ENCODE results near the gene SIAH1. TPM values are rescaled to one million over a fixed set of nuclear protein-coding genes. Genes with fewer than 3 reads are reported as not detected.
A peak's percentile ranks its signal among the peaks of the same experiment; 100 is the strongest.

SIAH1 gene
- total and polyA plus RNA-seq, 9 of the 15 experiments (the other 6 are each of a cell fraction or from before 2014, with no cell fraction given) = 4.1 to 14.3 (median 12.5) TPM

DNA sequence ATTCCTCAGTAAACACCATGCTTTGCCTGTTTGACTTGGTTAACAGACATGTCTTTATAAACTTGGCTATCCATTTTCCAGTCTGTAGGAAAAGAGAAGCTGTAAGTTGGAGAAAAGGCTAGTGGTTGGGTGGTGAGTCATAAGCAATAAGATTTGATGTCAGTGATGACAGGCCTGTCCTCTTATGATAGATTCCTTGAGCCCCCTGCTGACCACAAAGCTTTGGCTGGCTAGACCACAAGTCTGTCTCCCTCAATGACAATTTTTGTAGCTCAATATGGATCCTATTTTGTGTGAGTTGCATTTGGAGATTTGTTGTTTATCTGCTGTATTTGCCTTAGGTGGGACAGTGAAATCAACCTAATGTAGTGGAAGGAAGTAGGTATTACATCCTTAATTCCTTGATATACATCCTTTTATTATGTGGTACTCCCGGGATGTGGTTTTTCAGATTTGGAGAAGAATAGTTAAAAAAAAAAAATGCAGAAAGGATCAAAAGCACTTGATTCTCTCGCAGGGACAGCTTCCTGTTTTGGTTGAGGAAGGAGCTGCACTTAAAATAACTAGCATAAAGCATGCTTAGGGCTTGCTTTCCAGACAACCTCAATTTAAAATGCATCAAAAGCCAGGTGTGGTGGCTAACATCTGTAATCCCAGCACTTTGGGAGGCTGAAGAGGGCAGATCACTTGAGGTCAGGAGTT, 67.4 kb downstream of the SIAH1 start (continued):
- no peak for TF ChIP-seq ZNF511 (CRISPR knock-in tag; IDR thresholded peaks at IDR 0.05)
- TF ChIP-seq ZNF79 (CRISPR knock-in tag; IDR thresholded peaks at IDR 0.05; ENCODE audit: low read depth) = no peak
- TF ChIP-seq FOS (IDR thresholded peaks at IDR 0.05; ENCODE audit: extremely low read depth, insufficient read length) = peak; percentile 7
- no peak for TF ChIP-seq POLR2H (tag; IDR thresholded peaks at IDR 0.05; ENCODE audit: low read depth)
- TF ChIP-seq, protein P1, sequence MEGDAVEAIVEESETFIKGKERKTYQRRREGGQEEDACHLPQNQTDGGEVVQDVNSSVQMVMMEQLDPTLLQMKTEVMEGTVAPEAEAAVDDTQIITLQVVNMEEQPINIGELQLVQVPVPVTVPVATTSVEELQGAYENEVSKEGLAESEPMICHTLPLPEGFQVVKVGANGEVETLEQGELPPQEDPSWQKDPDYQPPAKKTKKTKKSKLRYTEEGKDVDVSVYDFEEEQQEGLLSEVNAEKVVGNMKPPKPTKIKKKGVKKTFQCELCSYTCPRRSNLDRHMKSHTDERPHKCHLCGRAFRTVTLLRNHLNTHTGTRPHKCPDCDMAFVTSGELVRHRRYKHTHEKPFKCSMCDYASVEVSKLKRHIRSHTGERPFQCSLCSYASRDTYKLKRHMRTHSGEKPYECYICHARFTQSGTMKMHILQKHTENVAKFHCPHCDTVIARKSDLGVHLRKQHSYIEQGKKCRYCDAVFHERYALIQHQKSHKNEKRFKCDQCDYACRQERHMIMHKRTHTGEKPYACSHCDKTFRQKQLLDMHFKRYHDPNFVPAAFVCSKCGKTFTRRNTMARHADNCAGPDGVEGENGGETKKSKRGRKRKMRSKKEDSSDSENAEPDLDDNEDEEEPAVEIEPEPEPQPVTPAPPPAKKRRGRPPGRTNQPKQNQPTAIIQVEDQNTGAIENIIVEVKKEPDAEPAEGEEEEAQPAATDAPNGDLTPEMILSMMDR (IDR thresholded peaks at IDR 0.05 in 2 of 3, conservative IDR thresholded peaks at IDR 0.05 in 1 of 3; ENCODE audit: insufficient read depth in 2 of 3, low read depth in 1 of 3, low read length in 3 of 3) = peak in 1 of 3 experiments; percentile 18; a peak in 1 of 6 replicates
- no peak for TF ChIP-seq SRF (CRISPR knock-in tag; IDR thresholded peaks at IDR 0.05)
- no peak; the same call in 1 of the 2 replicates for TF ChIP-seq CREM (IDR thresholded peaks at IDR 0.05; ENCODE audit: low read depth)
- TF ChIP-seq MTF1 (CRISPR knock-in tag; IDR thresholded peaks at IDR 0.05; ENCODE audit: borderline replicate concordance) = no peak
- TF ChIP-seq ESRRB (CRISPR knock-in tag; IDR thresholded peaks at IDR 0.05; ENCODE audit: borderline replicate concordance) = no peak
- TF ChIP-seq SUPT5H (IDR thresholded peaks at IDR 0.05) = no peak
- no peak for TF ChIP-seq ILF3 (IDR thresholded peaks at IDR 0.05; ENCODE audit: borderline replicate concordance)
- TF ChIP-seq TRIM28 (IDR thresholded peaks at IDR 0.05) = no peak
- no peak for TF ChIP-seq ZNF232 (CRISPR knock-in tag; IDR thresholded peaks at IDR 0.05)
- TF ChIP-seq, protein P2, sequence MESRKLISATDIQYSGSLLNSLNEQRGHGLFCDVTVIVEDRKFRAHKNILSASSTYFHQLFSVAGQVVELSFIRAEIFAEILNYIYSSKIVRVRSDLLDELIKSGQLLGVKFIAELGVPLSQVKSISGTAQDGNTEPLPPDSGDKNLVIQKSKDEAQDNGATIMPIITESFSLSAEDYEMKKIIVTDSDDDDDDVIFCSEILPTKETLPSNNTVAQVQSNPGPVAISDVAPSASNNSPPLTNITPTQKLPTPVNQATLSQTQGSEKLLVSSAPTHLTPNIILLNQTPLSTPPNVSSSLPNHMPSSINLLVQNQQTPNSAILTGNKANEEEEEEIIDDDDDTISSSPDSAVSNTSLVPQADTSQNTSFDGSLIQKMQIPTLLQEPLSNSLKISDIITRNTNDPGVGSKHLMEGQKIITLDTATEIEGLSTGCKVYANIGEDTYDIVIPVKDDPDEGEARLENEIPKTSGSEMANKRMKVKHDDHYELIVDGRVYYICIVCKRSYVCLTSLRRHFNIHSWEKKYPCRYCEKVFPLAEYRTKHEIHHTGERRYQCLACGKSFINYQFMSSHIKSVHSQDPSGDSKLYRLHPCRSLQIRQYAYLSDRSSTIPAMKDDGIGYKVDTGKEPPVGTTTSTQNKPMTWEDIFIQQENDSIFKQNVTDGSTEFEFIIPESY (CRISPR knock-in tag; IDR thresholded peaks at IDR 0.05) = no peak
- TF ChIP-seq, protein P3, sequence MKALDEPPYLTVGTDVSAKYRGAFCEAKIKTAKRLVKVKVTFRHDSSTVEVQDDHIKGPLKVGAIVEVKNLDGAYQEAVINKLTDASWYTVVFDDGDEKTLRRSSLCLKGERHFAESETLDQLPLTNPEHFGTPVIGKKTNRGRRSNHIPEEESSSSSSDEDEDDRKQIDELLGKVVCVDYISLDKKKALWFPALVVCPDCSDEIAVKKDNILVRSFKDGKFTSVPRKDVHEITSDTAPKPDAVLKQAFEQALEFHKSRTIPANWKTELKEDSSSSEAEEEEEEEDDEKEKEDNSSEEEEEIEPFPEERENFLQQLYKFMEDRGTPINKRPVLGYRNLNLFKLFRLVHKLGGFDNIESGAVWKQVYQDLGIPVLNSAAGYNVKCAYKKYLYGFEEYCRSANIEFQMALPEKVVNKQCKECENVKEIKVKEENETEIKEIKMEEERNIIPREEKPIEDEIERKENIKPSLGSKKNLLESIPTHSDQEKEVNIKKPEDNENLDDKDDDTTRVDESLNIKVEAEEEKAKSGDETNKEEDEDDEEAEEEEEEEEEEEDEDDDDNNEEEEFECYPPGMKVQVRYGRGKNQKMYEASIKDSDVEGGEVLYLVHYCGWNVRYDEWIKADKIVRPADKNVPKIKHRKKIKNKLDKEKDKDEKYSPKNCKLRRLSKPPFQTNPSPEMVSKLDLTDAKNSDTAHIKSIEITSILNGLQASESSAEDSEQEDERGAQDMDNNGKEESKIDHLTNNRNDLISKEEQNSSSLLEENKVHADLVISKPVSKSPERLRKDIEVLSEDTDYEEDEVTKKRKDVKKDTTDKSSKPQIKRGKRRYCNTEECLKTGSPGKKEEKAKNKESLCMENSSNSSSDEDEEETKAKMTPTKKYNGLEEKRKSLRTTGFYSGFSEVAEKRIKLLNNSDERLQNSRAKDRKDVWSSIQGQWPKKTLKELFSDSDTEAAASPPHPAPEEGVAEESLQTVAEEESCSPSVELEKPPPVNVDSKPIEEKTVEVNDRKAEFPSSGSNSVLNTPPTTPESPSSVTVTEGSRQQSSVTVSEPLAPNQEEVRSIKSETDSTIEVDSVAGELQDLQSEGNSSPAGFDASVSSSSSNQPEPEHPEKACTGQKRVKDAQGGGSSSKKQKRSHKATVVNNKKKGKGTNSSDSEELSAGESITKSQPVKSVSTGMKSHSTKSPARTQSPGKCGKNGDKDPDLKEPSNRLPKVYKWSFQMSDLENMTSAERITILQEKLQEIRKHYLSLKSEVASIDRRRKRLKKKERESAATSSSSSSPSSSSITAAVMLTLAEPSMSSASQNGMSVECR (CRISPR knock-in tag; IDR thresholded peaks at IDR 0.05) = no peak
- TF ChIP-seq, protein P4, sequence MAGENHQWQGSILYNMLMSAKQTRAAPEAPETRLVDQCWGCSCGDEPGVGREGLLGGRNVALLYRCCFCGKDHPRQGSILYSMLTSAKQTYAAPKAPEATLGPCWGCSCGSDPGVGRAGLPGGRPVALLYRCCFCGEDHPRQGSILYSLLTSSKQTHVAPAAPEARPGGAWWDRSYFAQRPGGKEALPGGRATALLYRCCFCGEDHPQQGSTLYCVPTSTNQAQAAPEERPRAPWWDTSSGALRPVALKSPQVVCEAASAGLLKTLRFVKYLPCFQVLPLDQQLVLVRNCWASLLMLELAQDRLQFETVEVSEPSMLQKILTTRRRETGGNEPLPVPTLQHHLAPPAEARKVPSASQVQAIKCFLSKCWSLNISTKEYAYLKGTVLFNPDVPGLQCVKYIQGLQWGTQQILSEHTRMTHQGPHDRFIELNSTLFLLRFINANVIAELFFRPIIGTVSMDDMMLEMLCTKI (IDR thresholded peaks at IDR 0.05; ENCODE audit: partially characterized antibody) = no peak
- TF ChIP-seq POLR2AphosphoS5 (IDR thresholded peaks at IDR 0.05; ENCODE audit: control insufficient read depth, insufficient read depth, low read depth, low read length) = no peak

Data from K562 (cell line).